GM10847 (cell line): ENCODE data around the gene FAR1.

Experiments used
- POLR2A ChIP-seq: IDR thresholded peaks from 2 replicates; pipeline ENCODE4 v1.6.1; 2011; ENCODE audit not compliant: insufficient read length; ENCODE audit errors: extremely low read depth

Gene FAR1

DNA sequence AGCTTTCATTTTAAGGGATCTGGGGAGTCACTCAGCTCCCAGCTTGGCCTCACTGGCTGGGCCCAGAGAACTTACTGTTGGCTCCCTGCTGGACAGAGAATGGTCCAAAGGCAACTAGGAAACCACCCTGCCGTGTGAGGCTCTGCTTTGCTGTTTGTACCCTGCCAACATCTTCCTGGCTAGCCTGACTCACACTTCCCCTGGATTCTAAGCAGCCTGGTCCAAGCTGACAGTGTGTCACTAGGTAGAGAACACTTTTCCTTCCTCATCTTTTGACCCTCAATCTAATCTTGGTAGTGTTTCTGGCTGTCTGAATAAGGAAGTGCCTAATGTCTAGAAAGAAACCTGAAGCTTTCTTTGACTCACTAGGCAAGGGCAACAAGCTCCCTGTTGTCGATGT, 76.7 kb downstream of the FAR1 start:
- TF ChIP-seq POLR2A = no peak

DNA sequence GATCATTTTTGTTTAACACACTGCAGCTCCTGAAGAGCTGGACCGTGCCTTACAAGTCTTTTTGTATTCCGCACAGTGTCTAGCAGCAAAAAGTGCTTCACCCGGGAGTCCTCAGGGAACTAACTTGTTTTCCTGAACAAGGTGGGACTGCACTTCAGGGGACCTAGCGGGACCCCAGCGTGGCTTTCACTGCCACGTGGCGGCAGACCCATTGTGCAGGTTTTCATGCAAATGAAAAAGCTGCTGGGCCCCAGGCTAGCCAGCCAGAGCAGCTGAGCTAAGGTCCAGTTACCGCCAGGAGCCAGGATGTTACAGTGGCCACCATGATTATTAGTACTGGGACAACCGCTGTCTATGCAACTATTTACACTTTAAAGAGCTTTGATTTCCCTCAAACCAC, 90.6 kb downstream of the FAR1 start:
- TF ChIP-seq POLR2A = no peak

DNA sequence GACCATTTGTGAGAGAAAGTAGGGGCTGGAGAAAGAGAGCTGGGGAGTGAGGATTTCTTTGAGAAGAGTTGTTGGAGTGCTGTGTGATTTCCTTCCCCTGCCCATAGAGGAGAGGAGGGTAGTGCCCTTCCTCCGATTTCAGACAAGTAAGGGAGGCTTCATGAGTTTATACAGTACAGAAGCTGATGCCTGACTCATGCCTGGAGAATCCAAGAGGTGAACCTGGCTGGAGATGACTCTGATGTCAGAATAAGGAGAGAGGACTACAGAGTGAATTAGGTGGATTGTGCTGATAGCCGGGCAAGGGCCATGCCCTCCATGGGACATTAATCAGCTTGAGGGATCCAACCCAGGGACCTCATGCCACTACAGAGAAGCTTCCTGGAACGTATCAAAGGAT, 91.6 kb downstream of the FAR1 start:
- no peak for TF ChIP-seq POLR2A

DNA sequence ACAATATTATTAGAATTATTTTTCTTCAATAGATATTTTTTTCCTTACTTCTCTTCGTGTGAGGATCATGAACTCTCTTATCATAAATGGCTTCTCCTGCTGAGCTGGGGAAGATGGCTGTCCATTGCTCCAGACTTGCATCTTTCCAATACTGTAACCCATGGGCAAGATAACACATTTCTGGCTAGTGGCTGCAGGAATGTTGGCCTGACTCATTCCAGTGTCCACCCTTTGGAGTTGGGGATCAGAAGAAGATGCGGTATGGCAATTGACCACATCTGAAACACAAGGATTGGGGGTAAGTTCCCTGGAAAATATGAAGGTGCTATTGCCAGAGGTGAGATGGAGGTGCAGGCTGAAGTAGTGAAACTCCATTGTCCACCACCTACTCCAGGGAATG, 92.8 kb downstream of the FAR1 start:
- no peak for TF ChIP-seq POLR2A

DNA sequence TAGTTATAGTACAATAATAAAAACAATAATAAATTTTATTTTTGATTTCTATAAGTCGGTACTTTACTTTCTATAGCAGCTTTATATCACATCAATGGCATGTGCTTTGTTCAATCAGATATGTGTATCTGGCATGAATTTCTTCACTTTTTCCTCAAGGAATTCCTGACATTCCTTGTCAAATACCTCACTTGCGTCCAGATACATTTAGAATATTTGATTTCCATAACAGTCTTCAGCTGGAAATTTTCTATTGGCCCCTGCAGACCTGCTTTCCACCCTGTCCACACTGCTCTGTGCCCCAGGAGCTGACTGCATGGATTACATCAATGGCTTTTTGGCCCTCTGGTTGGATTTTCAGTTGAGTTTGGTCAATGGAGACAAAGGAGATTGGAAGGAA, 93.2 kb downstream of the FAR1 start:
- TF ChIP-seq POLR2A = no peak

DNA sequence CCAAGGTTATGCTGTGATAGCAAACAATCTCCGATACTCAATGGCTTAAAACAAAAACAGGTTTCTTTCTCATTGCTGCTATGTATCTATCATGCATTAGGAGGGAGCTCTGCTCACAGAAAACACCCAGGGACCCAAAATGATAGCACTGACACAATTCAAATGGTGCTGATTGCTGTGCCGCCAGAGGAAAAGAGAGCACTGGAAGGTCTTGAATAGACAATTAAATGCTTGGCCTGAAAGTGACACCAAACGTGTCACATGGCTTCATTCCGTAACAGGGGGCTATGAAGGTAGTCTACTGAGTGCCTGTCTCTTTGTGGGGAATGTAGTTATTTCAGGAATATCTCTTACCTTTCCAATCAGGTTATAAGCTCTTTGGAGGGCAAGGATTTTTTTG, 94.2 kb downstream of the FAR1 start:
- TF ChIP-seq POLR2A = no peak

DNA sequence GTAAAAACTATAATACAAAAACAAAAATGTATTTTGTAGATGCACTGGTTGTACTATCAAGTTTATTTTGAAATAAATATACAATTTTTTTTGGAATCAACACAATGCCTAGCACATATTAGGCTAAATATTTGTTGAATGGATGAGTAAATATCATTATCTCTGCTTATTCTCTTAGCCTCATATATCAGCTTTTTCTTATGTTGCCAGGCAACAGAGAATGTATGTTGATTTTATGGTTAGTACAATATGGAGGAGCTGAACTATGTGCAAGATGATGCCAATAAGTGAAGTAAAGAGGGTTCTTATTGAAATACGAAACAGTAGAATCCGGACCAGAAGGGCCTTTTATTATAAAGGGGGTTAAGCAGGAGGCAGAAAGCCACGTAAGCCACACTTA, 94.9 kb downstream of the FAR1 start:
- no peak for TF ChIP-seq POLR2A

DNA sequence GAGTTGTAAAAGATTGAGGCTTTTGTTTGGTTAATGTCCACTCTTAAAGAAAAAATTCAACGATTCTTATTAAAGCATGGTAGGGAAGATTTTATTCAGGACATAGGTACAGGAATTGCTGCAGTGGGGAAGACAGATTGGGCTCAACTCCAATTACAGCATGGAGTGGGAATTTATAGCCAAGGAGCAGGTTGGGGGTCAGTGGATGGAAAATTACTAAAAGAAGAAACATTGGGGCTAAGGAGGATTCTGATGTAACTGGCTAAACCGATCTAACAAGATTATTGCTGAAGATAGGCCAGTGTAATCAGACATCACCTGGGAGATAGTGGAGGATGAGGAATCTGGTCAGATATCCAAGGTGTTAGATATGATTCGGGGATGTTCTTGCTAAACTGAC, 97.4 kb downstream of the FAR1 start:
- TF ChIP-seq POLR2A = no peak

DNA sequence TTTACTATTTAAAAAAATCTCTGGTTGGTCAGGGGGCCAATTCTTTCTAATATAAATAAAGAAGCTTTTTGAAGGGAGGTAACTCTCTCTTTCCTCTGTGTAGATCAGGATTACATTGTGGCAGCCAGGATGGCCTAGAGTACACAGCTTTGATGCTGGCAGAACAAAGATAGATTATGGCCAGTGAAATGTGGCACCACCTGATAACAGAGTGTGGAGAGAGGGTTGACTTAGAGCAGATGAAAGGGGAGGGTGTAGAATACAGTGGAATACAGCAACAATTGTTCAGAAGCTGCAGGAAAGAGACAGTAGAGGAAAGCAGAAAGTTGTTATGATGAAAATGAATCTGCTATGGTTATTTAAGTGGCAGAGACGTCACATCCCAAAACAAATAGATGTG, 99.0 kb downstream of the FAR1 start:
- no peak for TF ChIP-seq POLR2A

DNA sequence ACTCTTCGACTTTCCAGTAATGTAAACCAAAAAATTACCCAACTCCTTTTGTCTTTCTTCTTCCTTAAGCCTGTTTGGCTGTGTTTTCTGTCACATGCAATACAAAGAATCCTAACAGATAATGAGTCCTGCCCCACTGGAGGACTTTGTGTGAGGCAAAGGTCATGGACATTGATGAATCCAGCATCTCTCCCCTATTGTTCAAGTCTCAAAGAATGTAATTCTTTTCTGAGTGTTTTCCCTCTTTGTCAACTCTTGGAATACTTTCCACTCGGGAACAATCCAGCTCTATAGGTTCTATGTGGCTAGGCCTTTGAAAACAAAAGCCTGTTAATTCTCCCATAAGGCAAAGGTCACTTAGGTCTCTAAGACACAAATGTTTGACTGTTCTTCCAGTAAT, 100.7 kb downstream of the FAR1 start:
- no peak for TF ChIP-seq POLR2A

DNA sequence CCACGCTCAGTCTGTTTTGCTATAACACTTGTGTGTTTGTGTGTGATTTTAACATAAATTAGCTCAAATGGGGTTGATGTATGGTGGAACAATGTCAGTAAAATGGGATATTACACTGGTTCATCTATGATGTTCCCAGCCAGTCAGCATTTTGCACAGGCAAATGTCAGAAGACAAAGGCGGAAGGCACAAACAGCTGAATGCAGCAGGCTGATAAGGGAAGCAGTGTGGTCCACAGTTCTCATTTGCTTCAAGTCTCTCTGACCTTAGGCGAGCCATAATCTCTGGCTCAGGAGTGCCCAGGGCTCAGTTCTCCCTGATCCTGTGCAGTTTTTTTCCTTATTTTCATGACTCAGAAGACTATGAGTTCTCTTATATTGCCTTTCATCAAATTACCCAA, 102.7 kb downstream of the FAR1 start:
- TF ChIP-seq POLR2A = no peak

DNA sequence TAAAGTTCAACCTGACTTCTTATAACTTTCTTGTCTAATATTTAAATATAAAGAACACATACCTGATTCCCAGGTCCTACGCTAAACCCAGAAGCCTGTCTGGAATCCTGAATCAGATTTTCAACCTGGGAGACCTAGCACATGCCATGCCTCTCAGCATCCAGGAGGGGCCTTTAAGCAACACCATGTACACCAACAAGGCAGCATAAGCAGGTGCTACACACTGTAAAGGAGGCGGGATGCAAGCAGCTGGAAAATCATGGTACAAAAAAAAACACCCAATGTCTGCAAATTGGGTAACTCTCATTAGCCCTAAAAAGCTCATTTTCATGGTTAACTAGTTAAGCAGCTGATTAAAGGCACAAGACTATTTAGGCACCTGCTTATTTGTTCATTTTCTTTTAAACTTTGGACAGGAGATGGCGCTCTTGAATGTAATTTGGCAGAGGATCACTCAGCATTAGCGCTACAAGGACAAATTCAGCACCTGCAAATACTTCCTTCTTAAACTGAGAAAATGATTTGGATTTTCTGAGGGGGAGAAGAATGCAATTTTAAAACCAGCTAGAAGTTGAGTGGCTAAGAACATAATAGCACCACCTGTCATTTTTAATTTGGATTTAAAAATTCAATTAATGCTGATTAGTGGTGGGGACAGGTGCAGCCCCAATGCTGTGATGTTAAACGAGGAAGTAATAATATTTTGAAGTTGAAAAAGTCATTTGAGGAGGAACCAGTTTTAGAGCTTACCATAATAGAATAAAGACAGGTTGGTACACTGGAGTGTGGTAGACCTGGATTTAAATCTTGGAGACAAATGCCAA, 104.0 kb downstream of the FAR1 start:
- no peak for TF ChIP-seq POLR2A

DNA sequence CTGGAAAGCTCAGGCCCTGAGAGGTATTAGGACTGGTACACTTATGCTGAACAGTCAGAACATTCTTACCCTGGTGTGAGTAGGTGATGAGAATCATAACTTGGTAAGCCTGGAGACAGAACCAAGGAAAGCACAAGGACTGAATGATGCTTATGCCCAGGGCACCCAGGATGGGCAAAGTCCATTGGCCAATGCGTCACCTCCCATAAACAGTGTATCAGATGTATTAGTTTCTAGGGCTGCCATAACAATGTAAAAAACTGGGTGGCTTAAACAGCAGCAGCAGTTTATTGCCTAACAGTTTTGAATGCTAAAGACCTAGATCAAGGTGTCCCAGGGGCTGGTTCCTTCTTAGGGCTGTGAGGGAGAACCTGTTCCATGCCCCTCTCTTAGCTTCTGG, 107.0 kb downstream of the FAR1 start:
- no peak for TF ChIP-seq POLR2A

DNA sequence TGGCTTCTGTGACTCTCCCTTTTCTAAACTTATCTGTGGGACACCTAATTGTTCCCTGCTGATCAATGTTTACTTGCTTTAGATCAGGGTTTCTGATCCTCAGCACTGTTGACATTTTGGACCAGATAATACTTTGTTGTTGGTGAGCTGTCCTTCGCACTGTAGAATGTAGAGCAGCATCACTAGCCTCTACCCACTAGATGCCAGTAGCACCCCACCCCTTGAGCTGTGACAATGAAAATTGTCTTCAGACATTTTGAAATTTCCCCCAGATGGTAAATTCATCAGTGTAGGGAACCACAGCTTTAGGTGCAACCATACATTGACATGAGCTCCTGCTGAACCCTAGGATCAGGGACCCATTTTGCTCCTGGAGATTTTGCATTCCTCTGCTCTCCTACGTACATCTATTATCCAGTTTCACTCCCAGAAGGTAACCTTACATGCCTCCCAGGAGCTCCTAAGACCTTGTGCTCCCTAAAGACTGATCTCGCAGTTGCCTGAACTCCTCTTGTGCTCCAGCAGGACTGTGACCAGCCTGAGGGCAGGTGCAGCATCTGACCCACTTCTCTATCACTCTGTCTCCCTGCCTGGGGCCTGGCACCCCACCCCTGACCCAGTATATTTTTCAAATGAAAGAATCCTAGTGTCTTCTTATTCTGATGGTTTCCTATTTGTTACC, 107.8 kb downstream of the FAR1 start:
- TF ChIP-seq POLR2A = no peak

DNA sequence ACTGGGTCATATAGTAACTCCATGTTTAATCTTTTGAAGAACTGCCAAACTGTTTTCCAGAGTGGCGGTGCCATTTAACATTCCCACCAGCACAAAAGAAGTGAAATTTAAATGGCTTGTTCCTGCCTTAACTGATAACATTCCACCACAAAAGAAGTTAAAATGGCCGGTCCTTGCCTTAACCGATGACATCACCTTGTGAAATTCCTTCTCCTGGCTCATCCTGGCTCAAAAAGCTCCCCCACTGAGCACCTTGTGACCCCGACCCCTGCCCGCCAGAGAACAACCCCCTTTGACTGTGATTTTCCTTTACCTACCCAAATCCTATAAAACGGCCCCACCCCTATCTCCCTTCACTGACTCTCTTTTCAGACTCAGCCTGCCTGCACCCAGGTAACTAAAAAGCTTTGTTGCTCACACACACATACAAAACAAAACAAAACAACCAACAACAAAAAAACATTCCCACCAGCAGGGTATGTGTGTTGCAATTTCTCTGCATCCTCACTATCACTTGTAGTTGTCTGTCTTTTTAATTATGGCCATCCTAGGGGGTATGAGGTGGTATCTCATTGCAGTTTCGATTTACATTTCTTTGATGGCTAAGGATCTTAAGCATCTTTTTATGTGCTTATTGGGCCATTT, 109.0 kb downstream of the FAR1 start:
- TF ChIP-seq POLR2A = no peak

DNA sequence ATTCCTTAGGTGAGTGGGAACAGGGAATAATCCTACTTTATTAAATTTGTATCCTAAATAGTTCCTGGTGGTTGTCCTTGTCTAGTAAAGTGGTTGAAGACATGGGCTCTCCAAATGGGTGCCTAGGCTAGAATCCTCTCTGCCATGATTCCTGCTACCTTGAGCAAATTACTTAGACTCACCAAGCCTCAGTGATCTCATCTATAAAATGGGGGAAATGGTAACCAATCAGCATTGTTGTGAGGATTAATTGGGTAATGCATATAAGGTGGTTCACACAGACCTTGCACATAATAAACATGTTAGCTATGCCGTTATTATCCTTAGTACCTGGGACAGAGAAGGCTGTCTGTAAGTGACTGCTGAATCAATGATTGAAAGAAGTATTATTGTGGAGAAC, 109.9 kb downstream of the FAR1 start:
- TF ChIP-seq POLR2A = no peak
